Measurements from ENCODE around the gene CDH22.

DNA sequence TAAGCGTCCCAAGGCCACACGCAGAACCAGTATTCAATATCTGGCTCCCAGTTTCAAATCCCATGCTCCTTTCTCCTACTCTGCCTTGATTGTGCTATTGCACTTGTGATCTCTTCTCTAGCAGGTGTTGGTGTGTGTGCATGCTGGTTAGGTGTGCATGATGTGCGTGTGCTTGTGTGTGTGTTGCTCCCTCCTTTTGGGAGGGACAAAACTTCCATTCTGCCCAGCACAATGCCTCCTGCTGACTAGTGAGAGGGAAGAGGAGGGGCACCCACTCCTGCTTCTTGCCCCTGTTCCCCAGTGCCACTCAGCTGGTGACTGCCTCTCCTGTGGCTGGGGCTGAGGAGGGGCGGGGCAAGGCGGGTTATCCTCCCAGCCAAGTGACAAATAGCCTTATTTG lies 170.5 kb downstream of the CDH22 start:
- TF ChIP-seq, protein P1, sequence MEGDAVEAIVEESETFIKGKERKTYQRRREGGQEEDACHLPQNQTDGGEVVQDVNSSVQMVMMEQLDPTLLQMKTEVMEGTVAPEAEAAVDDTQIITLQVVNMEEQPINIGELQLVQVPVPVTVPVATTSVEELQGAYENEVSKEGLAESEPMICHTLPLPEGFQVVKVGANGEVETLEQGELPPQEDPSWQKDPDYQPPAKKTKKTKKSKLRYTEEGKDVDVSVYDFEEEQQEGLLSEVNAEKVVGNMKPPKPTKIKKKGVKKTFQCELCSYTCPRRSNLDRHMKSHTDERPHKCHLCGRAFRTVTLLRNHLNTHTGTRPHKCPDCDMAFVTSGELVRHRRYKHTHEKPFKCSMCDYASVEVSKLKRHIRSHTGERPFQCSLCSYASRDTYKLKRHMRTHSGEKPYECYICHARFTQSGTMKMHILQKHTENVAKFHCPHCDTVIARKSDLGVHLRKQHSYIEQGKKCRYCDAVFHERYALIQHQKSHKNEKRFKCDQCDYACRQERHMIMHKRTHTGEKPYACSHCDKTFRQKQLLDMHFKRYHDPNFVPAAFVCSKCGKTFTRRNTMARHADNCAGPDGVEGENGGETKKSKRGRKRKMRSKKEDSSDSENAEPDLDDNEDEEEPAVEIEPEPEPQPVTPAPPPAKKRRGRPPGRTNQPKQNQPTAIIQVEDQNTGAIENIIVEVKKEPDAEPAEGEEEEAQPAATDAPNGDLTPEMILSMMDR (IDR thresholded peaks at IDR 0.05; ENCODE audit: poor library complexity, severe bottlenecking), result no peak
- TF ChIP-seq EZH2 (IDR thresholded peaks at IDR 0.05; ENCODE audit: borderline replicate concordance, insufficient read depth, low read length, poor library complexity, severe bottlenecking), result no peak
- no peak for TF ChIP-seq POLR2AphosphoS5 (IDR thresholded peaks at IDR 0.05)
- no peak for TF ChIP-seq SMC3 (conservative IDR thresholded peaks at IDR 0.05; ENCODE audit: poor library complexity)

All from neural cell (in vitro differentiated cells).